A673 (cell line): Measurements from ENCODE around the gene PHKA2. TPM values are rescaled to one million over a fixed set of nuclear protein-coding genes. Genes with fewer than 3 reads are reported as not detected.

Source experiments
- BruUV-seq: library from RNA; stranded (reverse); fragments of 400-500 nt; replicated peaks from 2 replicates; lab custom pipeline; 2021; lab: Mats Ljungman, UMichigan
- CTCF ChIA-PET: fragments of 300-600 bp; sonication (Branson Sonifier 250); formaldehyde crosslinking; loops from one replicate; lab custom pipeline; 2022; ENCODE audit warnings: antibody characterized with exemption; lab: Charles Lee
- POLR2A ChIA-PET: fragments of 300-600 bp; sonication (Branson Sonifier 250); formaldehyde crosslinking; loops from one replicate; lab custom pipeline; 2022; ENCODE audit warnings: antibody characterized with exemption; ENCODE audit not compliant: low non-redundant PET; lab: Charles Lee
- DNase-seq: peaks from one replicate; pipeline ENCODE4 v3.0.0-alpha.2; 2015; ENCODE audit warnings: low spot score
- H3K27ac ChIP-seq: fragments of 200-600 bp; sonication (generic); 2 replicates; pipeline ENCODE4 v1.5.1; 2016; ENCODE audit warnings: mixed run types, low read depth, mild to moderate bottlenecking, mixed read lengths, antibody characterized with exemption, low read length; ENCODE audit not compliant: poor library complexity, severe bottlenecking
- H3K27me3 ChIP-seq: fragments of 200-600 bp; sonication (generic); replicated peaks from 2 replicates; pipeline ENCODE4 v1.6.1; 2017; ENCODE audit warnings: mixed run types, low read depth, mild to moderate bottlenecking, mixed read lengths, antibody characterized with exemption, low read length; ENCODE audit not compliant: insufficient read depth, poor library complexity
- H3K36me3 ChIP-seq: fragments of 200-600 bp; sonication (generic); 2 replicates; pipeline ENCODE4 v1.6.1; 2016; ENCODE audit warnings: mixed run types, mild to moderate bottlenecking, mixed read lengths, antibody characterized with exemption, low read length; ENCODE audit not compliant: insufficient read depth, poor library complexity, severe bottlenecking
- H3K4me1 ChIP-seq: fragments of 200-600 bp; sonication (generic); 2 replicates; pipeline ENCODE4 v1.6.1; 2017; ENCODE audit warnings: mixed run types, mild to moderate bottlenecking, mixed read lengths, antibody characterized with exemption, low read length; ENCODE audit not compliant: insufficient read depth, poor library complexity, severe bottlenecking
- H3K4me3 ChIP-seq: fragments of 200-600 bp; sonication (generic); 2 replicates; pipeline ENCODE4 v1.5.1; 2016; ENCODE audit warnings: low read depth, mixed run types, mild to moderate bottlenecking, mixed read lengths, low read length; ENCODE audit not compliant: poor library complexity, severe bottlenecking
- H3K9me3 ChIP-seq: fragments of 200-600 bp; sonication (generic); 2 replicates; pipeline ENCODE4 v1.6.1; 2016; ENCODE audit warnings: mixed run types, low read depth, mild to moderate bottlenecking, mixed read lengths, antibody characterized with exemption, low read length; ENCODE audit not compliant: poor library complexity, severe bottlenecking
- EZH2 ChIP-seq: fragments of 200-600 bp; sonication (generic); IDR thresholded peaks from 2 replicates; pipeline ENCODE4 v1.6.1; 2017; ENCODE audit warnings: borderline replicate concordance, low read depth, mild to moderate bottlenecking, mixed read lengths, antibody characterized with exemption, low read length; ENCODE audit not compliant: poor library complexity, severe bottlenecking
- intact Hi-C: fragments of 100-400 bp; cut with micrococcal nuclease; formaldehyde crosslinking; loops from one replicate; pipeline ENCODE4 v1.10.0; 2022; ENCODE audit not compliant: unreplicated experiment
- total RNA-seq: library from RNA; stranded (reverse); gene quantifications from 2 replicates; pipeline ENCODE4 v1.2.3, GENCODE V29; 2021
- TF ChIP-seq, protein P1 (sequence below): fragments of 300-800, 200-600 bp; sonication (generic); conservative IDR thresholded peaks from 2 replicates; pipeline ENCODE4 v1.5.1; 2017; ENCODE audit warnings: low read depth, mild to moderate bottlenecking, antibody characterized with exemption, low read length, moderate library complexity, mixed read lengths

Gene PHKA2
- total RNA-seq, 1 experiment from 2014 or later = 31.4 TPM

DNA sequence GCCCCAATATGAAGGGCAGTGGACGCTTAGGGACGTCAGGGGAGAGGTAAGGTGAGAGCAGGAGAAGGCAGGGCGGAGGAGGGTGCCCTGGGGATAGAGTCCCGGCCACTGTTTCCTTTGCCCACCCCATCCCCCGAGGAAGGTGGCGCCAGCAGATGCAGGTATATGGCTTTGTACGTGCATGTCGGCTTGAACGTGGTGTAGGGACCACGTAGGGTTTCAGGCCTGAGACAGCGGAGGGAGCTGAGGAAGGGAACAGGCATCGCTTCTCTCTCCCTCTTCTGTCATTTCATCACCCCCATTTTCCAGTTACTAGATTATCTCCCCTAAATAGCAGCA, 97.9 kb downstream of the PHKA2 start:
- Histone ChIP-seq H3K9me3 (no peaks in the 10 kb centered on the region), H3K36me3 (no peaks in the 10 kb centered on the region), H3K4me3 (no peak overlapping the region), H3K27me3 (no peaks in the 10 kb centered on the region), H3K27ac (no peak overlapping the region), H3K4me1 (peaks cover 31% of the 10 kb centered on the region)
- no peak for DNase-seq
- CTCF ChIA-PET = interaction anchor here (0.6 to 1.3 kb wide), 2 partner anchors 448 to 476 kb away, joined by 4 read pairs; no protein-coding TSS in a partner anchor
- BruUV-seq = no TSS peak
- intact Hi-C loops = loop anchor here (10.0 kb wide), 1 partner anchor 211 kb away; the partner anchor contains the start of gene RS1
- no peak for TF ChIP-seq EZH2
- POLR2A ChIA-PET = interaction anchor here (0.5 kb wide), 1 partner anchor 291 kb away, joined by 3 read pairs; no protein-coding TSS in a partner anchor

- DNase-seq = no peak
- H3K9me3 ChIP-seq = no peaks in the 10 kb centered on the region
- POLR2A ChIA-PET = interaction anchor here (0.5 kb wide), 1 partner anchor 291 kb away, joined by 3 read pairs; no protein-coding TSS in a partner anchor
- H3K36me3 ChIP-seq = no peaks in the 10 kb centered on the region
- intact Hi-C loops = loop anchor here (10.0 kb wide), 1 partner anchor 211 kb away; the partner anchor contains the start of gene RS1
- CTCF ChIA-PET = interaction anchor here (0.6 to 1.3 kb wide), 2 partner anchors 448 to 476 kb away, joined by 4 read pairs; no protein-coding TSS in a partner anchor
- H3K4me1 ChIP-seq = peaks cover 31% of the 10 kb centered on the region
- H3K27me3 ChIP-seq = no peaks in the 10 kb centered on the region
- no peak overlapping the region for H3K4me3 ChIP-seq
- H3K27ac ChIP-seq = no peak overlapping the region
- no TSS peak for BruUV-seq
- TF ChIP-seq, protein P1, sequence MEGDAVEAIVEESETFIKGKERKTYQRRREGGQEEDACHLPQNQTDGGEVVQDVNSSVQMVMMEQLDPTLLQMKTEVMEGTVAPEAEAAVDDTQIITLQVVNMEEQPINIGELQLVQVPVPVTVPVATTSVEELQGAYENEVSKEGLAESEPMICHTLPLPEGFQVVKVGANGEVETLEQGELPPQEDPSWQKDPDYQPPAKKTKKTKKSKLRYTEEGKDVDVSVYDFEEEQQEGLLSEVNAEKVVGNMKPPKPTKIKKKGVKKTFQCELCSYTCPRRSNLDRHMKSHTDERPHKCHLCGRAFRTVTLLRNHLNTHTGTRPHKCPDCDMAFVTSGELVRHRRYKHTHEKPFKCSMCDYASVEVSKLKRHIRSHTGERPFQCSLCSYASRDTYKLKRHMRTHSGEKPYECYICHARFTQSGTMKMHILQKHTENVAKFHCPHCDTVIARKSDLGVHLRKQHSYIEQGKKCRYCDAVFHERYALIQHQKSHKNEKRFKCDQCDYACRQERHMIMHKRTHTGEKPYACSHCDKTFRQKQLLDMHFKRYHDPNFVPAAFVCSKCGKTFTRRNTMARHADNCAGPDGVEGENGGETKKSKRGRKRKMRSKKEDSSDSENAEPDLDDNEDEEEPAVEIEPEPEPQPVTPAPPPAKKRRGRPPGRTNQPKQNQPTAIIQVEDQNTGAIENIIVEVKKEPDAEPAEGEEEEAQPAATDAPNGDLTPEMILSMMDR = no peak
- no peak for TF ChIP-seq EZH2
Measured at GRCh38 chrX:18885328-18886004, 98.4 kb downstream of the PHKA2 start.

- Histone ChIP-seq H3K27ac (no peak overlapping the region), H3K4me1 (peaks cover 31% of the 10 kb centered on the region), H3K4me3 (no peak overlapping the region), H3K36me3 (no peaks in the 10 kb centered on the region), H3K9me3 (no peaks in the 10 kb centered on the region), H3K27me3 (no peaks in the 10 kb centered on the region)
- intact Hi-C loops = loop anchor here (10.0 kb wide), 1 partner anchor 210 kb away; the partner anchor contains the start of gene RS1
- no peak for DNase-seq
- BruUV-seq = no TSS peak
- ChIA-PET CTCF (no interaction called here), POLR2A (no interaction called here)
- no peak for TF ChIP-seq EZH2
- TF ChIP-seq, protein P1 = no peak
Measured at GRCh38 chrX:18884916-18885315, 99.0 kb downstream of the PHKA2 start.
